C1 segment of cervical spinal cord (tissue), 14 donors: ENCODE results near the gene TAS2R14.

ENCODE experiments used
- DNase-seq, 14 donors: peaks; one replicate each; lab custom pipeline; 2025; lab: John Stamatoyannopoulos, UW

TAS2R14 gene

GRCh38 chr12:10909462-10909861, 29.6 kb downstream of the TAS2R14 start, which contains the start of gene TAS2R13:
TSS of gene TAS2R13 (minus strand) at chr12:10909562. CDS start at chr12:10909298, 264 bp downstream.
- DNase-seq = no peak

GRCh38 chr12:10904686-10905085, 34.4 kb downstream of the TAS2R14 start:
- DNase-seq = no peak

GRCh38 chr12:10901427-10901826, 37.6 kb downstream of the TAS2R14 start:
- DNase-seq = no peak

- DNase-seq = no peak
These were observed 38.1 kb downstream of the TAS2R14 start for GRCh38 chr12:10900972-10901371.

- DNase-seq = no peak
These were observed 38.5 kb downstream of the TAS2R14 start for GRCh38 chr12:10900530-10900929.

GRCh38 chr12:10896854-10897253, 42.2 kb downstream of the TAS2R14 start:
- DNase-seq = no peak

- no peak for DNase-seq
These were observed 47.1 kb downstream of the TAS2R14 start for GRCh38 chr12:10891937-10892336.

- no peak for DNase-seq
These were observed 49.8 kb downstream of the TAS2R14 start for GRCh38 chr12:10889226-10889625.
